NCI-H1436 (cell line): ENCODE measurements around the gene SPOCK1.

ENCODE experiments used
- DNase-seq: peaks from one replicate; lab custom pipeline; 2025; lab: John Stamatoyannopoulos, UW

The SPOCK1 gene

GRCh38 chr5:137492331-137492730, 6.8 kb downstream of the SPOCK1 start:
- DNase-seq = no peak

GRCh38 chr5:137491121-137491520, 8.0 kb downstream of the SPOCK1 start:
- no peak for DNase-seq

- DNase-seq = no peak
Observed at GRCh38 chr5:137490591-137490990, 8.5 kb downstream of the SPOCK1 start.

- DNase-seq = no peak
Observed at GRCh38 chr5:137488974-137489373, 10.2 kb downstream of the SPOCK1 start.

GRCh38 chr5:137488516-137488915, 10.6 kb downstream of the SPOCK1 start:
- no peak for DNase-seq

- no peak for DNase-seq
Observed at GRCh38 chr5:137487600-137487999, 11.5 kb downstream of the SPOCK1 start.

GRCh38 chr5:137486707-137487106, 12.4 kb downstream of the SPOCK1 start:
- DNase-seq = no peak

- DNase-seq = no peak
Observed at GRCh38 chr5:137481596-137481995, 17.5 kb downstream of the SPOCK1 start.

- no peak for DNase-seq
Observed at GRCh38 chr5:137478043-137478442, 21.1 kb downstream of the SPOCK1 start.

GRCh38 chr5:137470921-137471220, 28.3 kb downstream of the SPOCK1 start:
- no peak for DNase-seq

GRCh38 chr5:137470111-137470920, 28.8 kb downstream of the SPOCK1 start:
- no peak for DNase-seq

- DNase-seq = no peak
Observed at GRCh38 chr5:137466889-137467288, 32.2 kb downstream of the SPOCK1 start.

GRCh38 chr5:137465930-137466329, 33.2 kb downstream of the SPOCK1 start:
- no peak for DNase-seq

GRCh38 chr5:137462816-137463520, 36.2 kb downstream of the SPOCK1 start:
- no peak for DNase-seq

GRCh38 chr5:137462265-137462590, 36.9 kb downstream of the SPOCK1 start:
- DNase-seq = no peak

GRCh38 chr5:137461391-137462264, 37.5 kb downstream of the SPOCK1 start:
- no peak for DNase-seq

- no peak for DNase-seq
Observed at GRCh38 chr5:137454671-137455070, 44.5 kb downstream of the SPOCK1 start.

- DNase-seq = no peak
Observed at GRCh38 chr5:137453483-137454080, 45.5 kb downstream of the SPOCK1 start.

GRCh38 chr5:137450759-137451158, 48.4 kb downstream of the SPOCK1 start:
- DNase-seq = no peak

GRCh38 chr5:137448868-137449267, 50.3 kb downstream of the SPOCK1 start:
- no peak for DNase-seq

GRCh38 chr5:137446615-137447014, 52.5 kb downstream of the SPOCK1 start:
- DNase-seq = no peak

- DNase-seq = no peak
Observed at GRCh38 chr5:137446151-137446550, 53.0 kb downstream of the SPOCK1 start.
